Ovary (tissue), 3 donors: ENCODE measurements around the gene NDUFAF4.

Experiments
- EP300 ChIP-seq: sonication (generic); formaldehyde crosslinking; IDR thresholded peaks from one replicate; pipeline ENCODE4 v1.6.1; 2017; ENCODE audit warnings: antibody characterized with exemption
- POLR2A ChIP-seq: fragments of 450-650 bp; IDR thresholded peaks from one replicate; pipeline ENCODE4 v1.6.1; 2017; ENCODE audit warnings: antibody characterized with exemption, mild to moderate bottlenecking, moderate library complexity
- TF ChIP-seq, protein P1 (sequence below), 3 donors: fragments of 450-650 bp in 2 of 3; fragments of 200-600 bp in 1 of 3; IDR thresholded peaks; one replicate each; pipeline versions ENCODE4 v1.5.1 to v1.8.0; 2016 to 2022; ENCODE audit warnings: antibody characterized with exemption in 3 of 3, mild to moderate bottlenecking in 1 of 3
- donor health status: DM: no; HTN: no; CAD: no.

DNA sequence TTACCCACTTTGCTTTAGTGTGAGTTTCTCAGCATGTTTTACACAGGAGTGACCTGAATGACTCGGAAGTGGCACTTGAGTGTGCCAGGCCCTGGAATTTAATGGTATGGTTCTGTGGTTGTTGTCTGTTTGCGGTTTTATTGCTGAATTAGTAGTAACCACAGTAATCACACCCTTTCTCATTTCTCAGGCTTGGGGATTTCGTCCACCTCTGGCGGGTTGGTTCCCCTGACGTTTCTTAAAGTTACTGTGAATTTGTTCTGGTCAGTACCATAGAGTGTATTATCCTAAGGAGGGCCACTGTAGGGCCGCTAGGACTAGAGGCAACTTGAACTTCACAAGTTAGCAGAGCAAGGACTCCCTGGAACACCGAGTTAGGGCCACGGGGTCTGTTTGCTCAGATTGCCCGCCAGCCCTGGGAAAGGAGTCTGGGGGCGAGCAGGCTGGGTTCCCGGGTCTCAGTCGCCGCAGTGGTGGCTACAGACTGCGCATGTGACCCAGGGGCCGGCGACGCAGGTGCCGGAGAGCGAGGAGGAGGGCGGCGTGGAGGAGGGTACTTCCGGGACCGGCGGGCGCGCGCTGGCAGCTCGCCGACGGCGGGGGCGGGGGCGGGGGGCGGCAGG is 26.3 kb upstream of the NDUFAF4 start:
- no peak for TF ChIP-seq POLR2A
- TF ChIP-seq, protein P1, sequence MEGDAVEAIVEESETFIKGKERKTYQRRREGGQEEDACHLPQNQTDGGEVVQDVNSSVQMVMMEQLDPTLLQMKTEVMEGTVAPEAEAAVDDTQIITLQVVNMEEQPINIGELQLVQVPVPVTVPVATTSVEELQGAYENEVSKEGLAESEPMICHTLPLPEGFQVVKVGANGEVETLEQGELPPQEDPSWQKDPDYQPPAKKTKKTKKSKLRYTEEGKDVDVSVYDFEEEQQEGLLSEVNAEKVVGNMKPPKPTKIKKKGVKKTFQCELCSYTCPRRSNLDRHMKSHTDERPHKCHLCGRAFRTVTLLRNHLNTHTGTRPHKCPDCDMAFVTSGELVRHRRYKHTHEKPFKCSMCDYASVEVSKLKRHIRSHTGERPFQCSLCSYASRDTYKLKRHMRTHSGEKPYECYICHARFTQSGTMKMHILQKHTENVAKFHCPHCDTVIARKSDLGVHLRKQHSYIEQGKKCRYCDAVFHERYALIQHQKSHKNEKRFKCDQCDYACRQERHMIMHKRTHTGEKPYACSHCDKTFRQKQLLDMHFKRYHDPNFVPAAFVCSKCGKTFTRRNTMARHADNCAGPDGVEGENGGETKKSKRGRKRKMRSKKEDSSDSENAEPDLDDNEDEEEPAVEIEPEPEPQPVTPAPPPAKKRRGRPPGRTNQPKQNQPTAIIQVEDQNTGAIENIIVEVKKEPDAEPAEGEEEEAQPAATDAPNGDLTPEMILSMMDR (IDR thresholded peaks at IDR 0.05), result no peak
- TF ChIP-seq EP300, result no peak
